Loucy (cell line): ENCODE results near the gene RECQL5.
"Not testable (repeated sequence)": the region's sequence is repeated elsewhere in the genome, so short reads cannot be mapped to it uniquely, and the experiment has no call there.

ENCODE experiments used
- EZH2phosphoT487 ChIP-seq: fragments of 200-600 bp; IDR thresholded peaks from 2 replicates; pipeline ENCODE4 v1.6.1; 2018; ENCODE audit warnings: antibody characterized with exemption, mild to moderate bottlenecking, moderate library complexity, borderline replicate concordance
- TF ChIP-seq, protein P1 (sequence below): fragments of 200-600 bp; sonication (generic); conservative IDR thresholded peaks from 2 replicates; pipeline ENCODE4 v1.5.1; 2014; ENCODE audit warnings: mild to moderate bottlenecking, antibody characterized with exemption, low read length

GRCh38 chr17:75581121-75581725, 85.7 kb downstream of the RECQL5 start:
- TF ChIP-seq, protein P1, sequence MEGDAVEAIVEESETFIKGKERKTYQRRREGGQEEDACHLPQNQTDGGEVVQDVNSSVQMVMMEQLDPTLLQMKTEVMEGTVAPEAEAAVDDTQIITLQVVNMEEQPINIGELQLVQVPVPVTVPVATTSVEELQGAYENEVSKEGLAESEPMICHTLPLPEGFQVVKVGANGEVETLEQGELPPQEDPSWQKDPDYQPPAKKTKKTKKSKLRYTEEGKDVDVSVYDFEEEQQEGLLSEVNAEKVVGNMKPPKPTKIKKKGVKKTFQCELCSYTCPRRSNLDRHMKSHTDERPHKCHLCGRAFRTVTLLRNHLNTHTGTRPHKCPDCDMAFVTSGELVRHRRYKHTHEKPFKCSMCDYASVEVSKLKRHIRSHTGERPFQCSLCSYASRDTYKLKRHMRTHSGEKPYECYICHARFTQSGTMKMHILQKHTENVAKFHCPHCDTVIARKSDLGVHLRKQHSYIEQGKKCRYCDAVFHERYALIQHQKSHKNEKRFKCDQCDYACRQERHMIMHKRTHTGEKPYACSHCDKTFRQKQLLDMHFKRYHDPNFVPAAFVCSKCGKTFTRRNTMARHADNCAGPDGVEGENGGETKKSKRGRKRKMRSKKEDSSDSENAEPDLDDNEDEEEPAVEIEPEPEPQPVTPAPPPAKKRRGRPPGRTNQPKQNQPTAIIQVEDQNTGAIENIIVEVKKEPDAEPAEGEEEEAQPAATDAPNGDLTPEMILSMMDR = not testable (repeated sequence)
- TF ChIP-seq EZH2phosphoT487 = not testable (repeated sequence)
